HFF-Myc (cell line): ENCODE data around the gene TMEM245.

Experiments
- DNase-seq: peaks from one replicate; pipeline ENCODE4 v3.0.0-alpha.2; 2011; ENCODE audit warnings: low read depth; ENCODE audit errors: extremely low read depth
- H3K4me3 ChIP-seq: replicated peaks from 2 replicates; pipeline ENCODE4 v1.5.1; 2011; ENCODE audit warnings: low read depth, mild to moderate bottlenecking, control low read depth, low read length
- CTCF ChIP-seq: IDR thresholded peaks from 2 replicates; pipeline ENCODE4 v1.5.1; 2012; ENCODE audit warnings: mild to moderate bottlenecking, low read depth, low read length, control low read depth; ENCODE audit errors: missing control alignments

The TMEM245 gene

GRCh38 chr9:109113892-109114609, 5.7 kb downstream of the TMEM245 start:
- no peak for TF ChIP-seq CTCF
- H3K4me3 ChIP-seq = no peak overlapping the region

GRCh38 chr9:109113254-109113653, 6.5 kb downstream of the TMEM245 start:
- DNase-seq = no peak
- no peak overlapping the region for H3K4me3 ChIP-seq
- TF ChIP-seq CTCF = no peak

More at GRCh38 chr9:109113892-109114609, 5.7 kb downstream of the TMEM245 start:
- no peak for DNase-seq

- no peak for TF ChIP-seq CTCF
- DNase-seq = no peak
- no peak overlapping the region for H3K4me3 ChIP-seq
These were observed 9.3 kb downstream of the TMEM245 start for GRCh38 chr9:109110329-109111021.

- no peak for TF ChIP-seq CTCF
- H3K4me3 ChIP-seq = no peak overlapping the region
- DNase-seq = no peak
These were observed 9.8 kb downstream of the TMEM245 start for GRCh38 chr9:109109967-109110328.

- no peak for DNase-seq
- no peak for TF ChIP-seq CTCF
- no peak overlapping the region for H3K4me3 ChIP-seq
These were observed 11.4 kb downstream of the TMEM245 start for GRCh38 chr9:109108318-109108717.

GRCh38 chr9:109107402-109108240, 12.1 kb downstream of the TMEM245 start:
- H3K4me3 ChIP-seq = no peak overlapping the region
- DNase-seq = no peak
- TF ChIP-seq CTCF = no peak
